DLD1 (cell line): ENCODE results near the gene ITGB6.

ENCODE experiments used
- in situ Hi-C: cut with HindIII; loops from 2 replicates; pipeline ENCODE4 v1.10.0; 2017; ENCODE audit warnings: low sequenced_read_pairs

ITGB6 gene, protein sequence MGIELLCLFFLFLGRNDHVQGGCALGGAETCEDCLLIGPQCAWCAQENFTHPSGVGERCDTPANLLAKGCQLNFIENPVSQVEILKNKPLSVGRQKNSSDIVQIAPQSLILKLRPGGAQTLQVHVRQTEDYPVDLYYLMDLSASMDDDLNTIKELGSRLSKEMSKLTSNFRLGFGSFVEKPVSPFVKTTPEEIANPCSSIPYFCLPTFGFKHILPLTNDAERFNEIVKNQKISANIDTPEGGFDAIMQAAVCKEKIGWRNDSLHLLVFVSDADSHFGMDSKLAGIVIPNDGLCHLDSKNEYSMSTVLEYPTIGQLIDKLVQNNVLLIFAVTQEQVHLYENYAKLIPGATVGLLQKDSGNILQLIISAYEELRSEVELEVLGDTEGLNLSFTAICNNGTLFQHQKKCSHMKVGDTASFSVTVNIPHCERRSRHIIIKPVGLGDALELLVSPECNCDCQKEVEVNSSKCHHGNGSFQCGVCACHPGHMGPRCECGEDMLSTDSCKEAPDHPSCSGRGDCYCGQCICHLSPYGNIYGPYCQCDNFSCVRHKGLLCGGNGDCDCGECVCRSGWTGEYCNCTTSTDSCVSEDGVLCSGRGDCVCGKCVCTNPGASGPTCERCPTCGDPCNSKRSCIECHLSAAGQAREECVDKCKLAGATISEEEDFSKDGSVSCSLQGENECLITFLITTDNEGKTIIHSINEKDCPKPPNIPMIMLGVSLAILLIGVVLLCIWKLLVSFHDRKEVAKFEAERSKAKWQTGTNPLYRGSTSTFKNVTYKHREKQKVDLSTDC

DNA sequence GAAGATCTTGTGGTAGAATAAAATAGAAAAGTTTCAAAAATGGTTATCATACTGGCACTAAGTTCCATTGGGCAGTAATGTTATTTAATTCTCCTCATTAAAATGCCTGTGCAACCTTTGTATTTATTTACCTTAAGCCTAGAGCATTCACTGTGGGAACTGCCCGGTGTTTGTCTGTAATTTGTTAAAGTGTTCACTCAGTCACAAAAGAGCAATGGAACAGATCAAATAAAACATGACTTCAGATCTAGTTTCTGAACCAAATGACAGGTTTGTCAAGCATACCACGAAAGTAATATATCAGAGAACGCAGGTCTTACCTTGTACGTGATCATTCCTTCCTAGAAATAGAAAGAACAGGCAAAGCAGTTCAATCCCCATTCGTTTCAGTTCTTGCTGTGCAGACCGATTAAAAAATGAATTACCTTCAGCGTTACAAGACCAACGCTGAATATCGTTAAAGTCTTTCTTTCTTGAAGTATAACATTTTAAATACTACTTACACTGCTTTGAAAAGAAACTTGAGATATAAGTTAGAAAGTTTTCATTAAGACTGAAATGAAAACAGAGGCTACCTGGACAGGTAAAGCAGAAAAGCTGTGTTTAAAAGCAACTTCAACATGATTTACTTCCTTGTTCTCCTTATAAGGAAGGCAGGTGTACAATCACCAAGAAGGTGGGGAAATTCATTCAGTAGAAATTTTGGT, at the start of gene ITGB6:
ITGB6 (minus strand) TSS at position 590 of the 707 bp plus-strand sequence; CDS start at position 381, 209 bp downstream.
- in situ Hi-C loops, result no loop called here

DNA sequence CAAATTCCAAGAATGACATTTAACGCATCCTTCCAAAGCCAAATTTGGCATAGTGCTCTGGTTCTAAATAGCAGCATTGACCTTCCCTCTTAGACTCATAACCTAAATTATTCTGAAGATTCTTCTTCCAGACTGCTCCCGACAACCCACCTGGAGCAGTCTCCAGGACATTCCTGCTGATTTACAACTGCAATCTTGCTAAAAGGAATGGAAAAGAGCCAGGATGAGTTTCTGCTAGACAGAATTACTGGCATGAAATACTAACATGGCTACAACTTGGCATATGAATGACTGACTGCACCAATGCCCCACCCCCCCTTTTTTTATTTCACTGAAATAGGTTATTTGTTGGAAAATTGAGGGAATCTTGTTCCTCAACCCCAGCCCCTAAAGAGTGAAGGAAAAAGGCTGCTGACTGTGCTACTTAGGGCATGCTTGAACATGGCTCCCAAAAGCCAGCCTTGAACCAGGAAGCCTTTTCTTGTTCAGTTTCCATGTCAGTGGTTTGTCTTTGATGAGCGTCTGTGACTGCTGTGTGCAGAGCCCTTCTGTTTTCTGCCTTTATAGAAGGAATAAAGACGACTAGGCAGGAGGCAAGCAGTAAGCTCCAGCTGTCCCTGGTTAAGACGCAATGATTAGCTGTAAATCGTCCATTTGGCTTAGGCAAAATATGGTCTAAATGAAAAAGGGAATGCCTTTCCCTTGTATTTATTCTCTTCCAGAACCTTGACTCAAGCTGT, 47.4 kb upstream of the ITGB6 start:
- in situ Hi-C loops, result no loop called here

DNA sequence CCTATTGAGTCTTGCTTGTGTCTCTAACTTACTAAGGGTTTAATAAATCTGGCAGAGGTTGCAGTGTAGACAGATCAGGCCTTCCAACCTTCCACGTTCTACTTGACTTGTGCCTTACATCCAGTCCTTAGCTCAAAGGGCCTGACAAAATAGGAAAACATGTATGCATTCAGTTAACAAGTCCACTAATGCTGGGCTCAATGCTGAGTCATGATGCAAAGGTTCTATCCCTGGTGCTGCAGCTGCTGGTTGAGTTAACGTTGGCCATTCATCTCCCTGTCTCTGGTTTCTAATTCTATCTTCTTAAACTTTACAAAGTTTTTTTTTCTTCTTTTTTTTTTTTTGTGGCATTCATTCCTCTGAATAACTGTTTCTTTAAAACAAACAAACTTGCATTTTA, 46.3 kb upstream of the ITGB6 start:
- in situ Hi-C loops, result no loop called here

DNA sequence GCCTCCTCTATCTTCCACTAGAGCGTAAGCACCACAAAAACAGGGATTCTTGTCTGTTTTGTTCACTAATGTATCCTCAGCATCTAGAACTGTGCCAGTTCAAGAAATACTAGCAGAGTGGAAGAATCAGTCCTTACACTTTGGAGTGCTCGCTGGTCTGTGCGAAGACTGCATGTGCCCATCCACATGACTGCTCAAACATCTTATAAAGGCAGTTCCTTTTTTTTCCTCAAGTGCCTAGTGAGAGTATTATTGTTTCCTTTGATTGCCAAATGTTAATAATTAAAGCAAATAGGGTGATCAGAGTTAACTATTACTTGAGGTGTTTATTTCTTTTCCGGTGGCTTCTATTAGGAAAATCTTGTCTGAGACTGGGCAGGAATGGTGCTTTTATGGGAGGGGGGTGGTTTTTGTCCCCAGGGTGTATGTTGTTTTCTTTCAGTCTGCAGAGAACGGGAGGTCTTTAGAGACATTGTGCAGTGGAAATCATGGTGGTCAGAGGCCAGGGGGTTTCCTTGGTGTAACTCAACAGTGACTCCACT, 45.6 kb upstream of the ITGB6 start:
- in situ Hi-C loops, result no loop called here

DNA sequence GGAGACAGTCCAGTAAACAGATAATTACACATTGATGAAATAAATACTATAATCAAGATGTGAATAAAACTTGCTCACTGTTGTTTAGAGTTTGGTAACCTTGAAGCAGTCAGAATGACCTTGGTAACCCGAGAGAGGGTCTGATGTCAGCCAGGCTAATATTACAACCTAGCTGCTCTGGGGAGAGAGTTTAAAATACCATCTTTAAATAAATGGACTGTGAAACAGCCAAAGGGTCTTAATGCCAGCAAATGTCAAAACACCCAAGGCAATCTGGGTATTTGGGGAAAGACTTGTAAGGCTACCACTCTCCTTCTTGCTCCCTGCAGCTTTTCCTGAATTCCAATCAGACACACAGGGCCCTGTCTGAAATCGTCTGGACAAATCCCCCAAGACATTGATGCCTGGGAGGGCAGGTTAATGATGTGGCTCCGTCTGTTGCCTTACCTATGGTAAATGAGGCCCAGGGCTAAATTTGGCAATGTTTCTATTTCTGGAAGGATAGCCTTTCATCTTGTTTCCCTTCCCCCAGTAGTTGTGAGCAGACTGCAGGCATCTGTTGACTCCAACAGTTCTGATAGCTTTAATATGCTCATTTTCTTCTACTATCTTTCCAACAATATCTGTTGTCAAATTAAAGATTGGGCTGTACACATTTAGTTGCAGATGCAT, 43.0 kb upstream of the ITGB6 start:
- in situ Hi-C loops, result no loop called here

DNA sequence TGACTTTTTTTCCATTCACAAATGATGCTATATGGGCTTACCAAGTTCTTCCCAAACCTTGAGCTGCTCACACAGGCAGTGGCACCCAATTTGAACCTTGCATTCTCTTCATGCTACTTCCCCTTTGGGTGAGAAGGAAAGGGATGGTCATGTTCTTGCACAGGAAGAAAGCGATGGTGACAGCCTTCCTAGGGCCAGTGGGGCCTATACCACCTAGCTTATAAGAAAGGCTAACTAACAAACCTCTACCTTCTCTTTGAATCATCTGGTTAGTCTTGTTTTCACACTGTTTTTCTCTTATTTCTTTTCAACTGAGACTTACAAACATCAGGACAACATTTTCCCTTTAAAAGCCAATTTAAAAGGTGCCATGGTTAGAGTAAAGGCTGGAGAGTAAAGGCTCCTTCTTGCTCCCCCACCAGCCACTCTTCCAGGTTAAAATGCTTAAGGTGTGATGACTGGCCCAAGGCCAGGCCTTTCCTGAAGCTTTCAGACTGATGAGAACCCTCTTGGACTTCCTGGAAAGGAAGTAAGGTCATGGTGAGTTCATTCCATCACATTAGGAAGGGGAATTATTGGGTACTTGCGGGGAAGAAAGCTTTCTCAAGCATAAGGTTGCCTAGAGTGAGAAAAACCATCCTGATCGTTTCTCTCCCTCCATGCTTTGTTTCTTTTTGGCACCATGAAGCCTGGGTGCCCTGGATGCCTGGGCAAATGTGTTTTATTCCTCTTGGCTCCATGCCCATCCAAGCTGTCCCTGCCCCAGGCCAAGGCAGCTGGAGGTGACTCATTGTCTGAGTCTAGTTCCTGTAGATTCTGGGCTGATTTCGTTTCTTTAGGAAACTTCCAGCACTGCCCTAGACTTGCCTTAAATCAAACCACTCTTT, 41.4 kb upstream of the ITGB6 start:
- in situ Hi-C loops, result no loop called here

DNA sequence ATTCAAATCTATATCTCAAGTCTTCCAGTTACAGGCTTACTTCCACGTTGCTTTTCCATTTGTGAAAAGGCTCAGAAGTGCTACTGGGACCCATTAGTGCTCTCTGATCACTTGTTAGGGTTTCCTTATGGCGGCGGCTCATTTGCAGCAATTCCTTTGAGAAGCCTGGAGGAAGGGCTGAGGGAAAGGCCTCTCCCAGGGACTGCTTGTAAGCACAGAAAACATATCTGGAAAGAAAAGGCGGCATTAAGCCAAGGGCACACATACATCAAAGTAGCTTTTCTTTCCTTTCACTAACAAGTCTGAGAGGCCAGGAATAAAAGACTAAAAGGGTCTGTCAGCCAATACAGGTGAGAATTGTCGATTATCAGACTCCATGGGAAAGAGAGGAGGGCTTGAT, 39.4 kb upstream of the ITGB6 start:
- in situ Hi-C loops, result no loop called here

DNA sequence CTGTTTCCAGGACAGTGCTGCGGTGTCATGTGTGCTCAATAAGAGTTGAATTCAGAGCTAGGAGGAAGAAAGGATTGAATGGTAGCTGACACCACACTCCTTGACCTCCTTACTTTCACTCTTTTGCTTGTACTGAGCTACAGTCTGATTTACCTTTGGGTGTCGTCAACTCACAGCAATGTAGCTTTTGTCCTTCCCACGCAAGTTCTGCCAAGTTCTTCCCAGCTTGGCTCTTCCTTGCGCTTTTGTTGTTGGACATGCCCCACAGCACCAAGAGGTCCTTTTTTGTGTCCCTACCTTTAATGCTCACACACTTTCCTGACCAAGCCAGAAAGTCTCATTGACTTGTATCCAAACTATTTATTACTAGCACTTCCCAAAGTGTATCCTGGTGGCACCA, 38.3 kb upstream of the ITGB6 start:
- in situ Hi-C loops, result no loop called here

DNA sequence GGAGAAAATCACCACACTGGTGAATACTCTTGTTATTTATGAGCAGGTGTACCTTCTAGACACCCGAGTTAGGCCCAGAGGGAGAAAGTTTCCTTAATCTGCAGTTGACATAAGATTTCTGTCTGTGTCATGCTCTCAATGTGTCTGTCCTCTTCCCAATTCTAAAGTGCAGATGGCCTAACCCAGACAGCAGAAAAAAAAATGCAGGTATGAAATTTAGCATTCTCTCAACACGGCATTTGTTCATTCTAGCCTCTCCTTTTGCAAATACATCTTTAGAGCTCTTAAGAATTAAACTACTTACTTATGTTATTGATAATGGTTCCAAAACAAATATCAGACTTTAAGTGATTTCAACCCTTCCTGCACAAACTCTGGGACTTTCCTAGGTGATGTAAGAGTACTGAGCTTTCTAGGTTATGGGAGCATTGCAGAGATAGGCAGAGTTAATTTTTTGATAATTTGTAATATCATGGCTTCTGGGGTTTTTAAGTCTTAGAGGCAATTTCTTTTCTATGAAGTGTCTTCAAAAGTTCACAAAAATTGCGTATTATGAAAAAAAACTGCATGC, 32.9 kb upstream of the ITGB6 start:
- in situ Hi-C loops, result no loop called here

DNA sequence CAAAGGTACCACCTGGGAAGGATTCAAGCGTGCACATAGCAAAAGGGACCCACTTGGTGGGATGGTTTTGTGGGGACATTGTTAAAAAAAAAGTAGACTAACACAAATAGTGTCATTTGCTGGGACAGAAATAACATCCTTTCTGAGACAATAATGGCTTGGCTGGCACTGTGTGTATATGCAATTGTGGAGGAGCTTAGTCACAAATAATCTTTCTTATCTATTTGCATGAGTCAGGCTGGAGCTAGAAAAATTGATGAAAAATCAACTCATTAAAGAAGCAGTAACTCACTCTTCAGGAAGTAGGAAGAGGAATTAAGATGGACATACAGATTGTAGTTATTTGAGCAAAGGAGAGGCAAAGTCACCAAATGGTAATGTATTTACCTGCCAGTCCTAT, 29.5 kb upstream of the ITGB6 start:
- in situ Hi-C loops, result no loop called here

DNA sequence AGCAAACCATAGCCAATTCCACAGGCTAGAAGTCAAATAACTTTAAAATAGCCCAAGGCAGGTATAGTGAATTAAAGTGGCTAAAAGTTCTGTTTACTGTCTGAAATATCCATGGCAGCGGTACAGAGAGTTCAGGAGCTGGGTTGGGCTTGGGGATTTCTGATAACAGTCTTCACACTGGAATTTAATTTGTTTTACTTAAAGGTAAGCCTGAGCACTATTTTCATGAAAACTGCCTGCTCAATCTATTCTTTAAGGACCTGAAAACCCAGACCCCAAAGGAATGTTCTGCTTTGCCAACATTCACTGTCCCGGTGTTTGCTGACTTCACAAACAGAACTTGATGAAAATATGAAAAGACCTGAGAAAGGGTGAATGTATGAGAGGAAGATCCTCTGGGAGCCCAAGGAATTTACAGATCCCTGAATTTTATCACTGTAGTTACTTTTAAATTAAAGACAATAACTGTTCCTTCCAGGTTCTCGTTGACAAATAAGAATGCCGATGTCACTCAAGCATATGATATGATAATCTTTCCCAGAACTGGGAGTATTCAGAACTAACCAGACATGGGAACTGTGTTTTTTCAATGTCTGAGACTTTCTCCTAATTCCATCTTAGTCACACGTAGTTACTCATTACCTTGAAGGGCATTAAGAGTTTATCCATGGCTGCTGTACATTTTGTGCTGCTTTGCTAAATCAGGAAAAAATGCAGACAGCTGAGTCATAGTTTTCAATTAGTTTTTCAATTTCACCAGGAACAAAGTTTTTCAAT, 28.3 kb upstream of the ITGB6 start:
- in situ Hi-C loops, result no loop called here

DNA sequence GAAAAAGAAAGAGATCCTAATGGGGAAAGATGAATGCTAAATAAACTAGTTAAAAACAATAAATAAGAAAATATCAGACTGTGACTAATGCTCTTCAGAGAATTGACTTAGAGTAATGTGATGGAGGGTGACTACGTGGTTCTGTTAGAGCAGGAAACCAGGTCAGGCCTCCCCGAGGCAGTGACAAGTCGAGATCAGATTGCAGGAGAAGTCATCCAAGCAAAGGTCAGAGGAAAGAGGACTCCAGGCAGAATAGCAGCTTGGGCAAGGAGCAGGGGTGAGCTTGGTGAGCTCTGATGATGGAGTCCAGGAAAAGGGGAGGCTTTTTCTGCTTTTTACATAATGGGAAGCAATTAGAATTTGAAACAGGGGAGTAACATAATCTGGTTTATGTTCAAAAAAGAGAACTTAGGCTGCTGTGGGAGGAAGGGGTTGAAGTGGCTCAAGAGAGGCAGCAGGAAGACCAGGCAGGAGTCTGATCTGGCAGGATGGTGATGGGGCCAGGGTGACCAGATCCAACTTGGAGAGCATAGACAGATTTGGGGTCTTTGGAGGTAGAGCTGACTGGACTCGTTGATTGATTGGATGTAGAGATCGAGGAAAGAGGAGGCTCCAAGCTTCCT, 27.3 kb upstream of the ITGB6 start:
- in situ Hi-C loops, result no loop called here

DNA sequence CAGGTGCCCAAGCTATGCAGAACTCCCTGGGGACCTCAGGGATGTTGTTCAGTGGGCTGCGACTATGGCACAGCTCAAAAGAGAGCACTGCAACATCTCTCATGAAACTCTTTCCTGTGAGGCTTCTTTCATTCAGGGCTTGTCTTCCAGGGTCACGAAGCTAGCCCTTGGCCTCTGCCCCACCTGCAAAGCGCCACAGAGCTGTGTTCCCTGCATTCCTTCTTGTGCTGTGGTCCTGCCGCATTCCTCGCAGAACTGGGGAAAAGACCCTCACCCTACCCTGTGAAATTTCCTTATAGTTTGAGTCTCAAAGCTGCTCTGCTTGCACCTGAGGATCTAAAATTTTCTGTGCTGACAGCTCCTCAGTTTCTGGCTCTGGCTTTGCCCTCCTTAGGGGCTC, 26.3 kb upstream of the ITGB6 start:
- in situ Hi-C loops, result no loop called here

DNA sequence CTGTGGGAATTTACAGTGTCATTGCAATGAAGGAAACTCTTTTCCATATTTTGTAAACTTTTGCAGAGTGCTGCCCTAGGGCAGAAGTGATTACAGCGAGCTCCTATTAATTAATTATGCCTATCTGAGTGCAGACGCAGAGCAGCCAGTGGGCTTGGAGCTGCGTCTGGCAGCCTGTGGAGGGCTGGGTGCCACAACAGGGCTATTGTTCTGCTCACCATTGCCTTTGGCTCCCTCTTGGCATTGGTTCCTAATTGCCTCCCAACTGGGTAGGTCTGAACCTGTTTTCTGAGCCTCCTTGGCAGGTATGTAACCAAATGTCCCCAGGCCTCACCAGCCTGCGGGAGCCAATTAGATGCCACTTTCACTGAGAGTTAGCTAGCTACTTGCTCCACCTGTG, 25.6 kb upstream of the ITGB6 start:
- in situ Hi-C loops, result no loop called here

DNA sequence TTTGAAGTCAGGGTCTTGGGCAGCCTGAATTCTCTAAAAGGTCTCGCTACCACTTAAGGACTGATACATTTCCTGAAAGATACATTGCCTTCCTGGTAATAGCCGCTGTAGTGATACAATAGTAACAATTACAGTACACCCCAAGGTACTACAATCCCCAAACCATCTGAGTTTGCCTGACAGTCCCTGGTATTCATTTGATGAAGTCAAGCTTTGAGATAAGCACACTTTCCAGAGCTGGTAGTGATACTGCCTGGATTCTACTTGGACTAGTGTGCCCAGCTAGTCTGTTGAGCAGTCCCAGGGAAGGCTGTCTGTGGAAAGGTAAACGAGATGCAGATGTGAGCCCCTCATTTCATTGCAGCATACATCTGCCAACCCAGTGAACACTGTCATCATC, 24.4 kb upstream of the ITGB6 start:
- in situ Hi-C loops, result no loop called here

DNA sequence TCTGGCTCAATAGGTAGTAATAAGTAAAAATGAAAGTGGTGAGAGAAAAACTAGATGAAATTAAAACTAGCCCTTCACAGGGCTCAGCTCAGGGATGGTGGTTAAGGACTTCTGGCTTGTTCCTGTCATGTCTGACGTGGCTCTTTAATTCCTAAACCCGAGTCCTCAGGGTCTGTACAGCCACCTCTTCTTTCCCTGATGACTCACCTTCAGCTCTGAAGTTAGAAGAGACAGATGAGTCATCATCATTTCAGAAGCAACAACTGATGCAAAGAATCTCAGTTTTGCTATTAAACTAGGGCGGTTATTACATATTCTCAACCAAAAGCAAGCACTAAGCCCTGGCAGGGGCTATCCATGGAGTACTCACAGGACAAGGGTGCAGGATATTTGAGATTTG, 24.0 kb upstream of the ITGB6 start:
- in situ Hi-C loops, result no loop called here

DNA sequence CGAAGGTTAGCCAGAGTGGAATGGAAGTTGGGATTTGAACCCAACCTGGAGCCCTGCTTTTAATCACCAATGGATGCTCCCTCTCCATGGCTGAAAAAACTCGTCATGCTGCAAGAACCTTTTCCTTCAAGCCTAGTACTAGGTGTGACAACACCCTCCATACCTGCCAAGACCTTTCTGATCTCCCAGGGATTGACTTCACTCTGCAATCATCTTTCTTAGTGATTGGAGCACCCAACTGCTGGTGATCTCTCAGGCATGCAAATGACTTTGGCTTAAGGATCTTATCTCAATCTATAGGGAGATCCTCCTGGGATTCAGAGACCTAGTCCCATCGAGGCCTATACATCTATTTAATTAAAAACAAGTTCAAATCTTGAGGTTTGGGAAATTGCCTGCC, 23.5 kb upstream of the ITGB6 start:
- in situ Hi-C loops, result no loop called here
